ENCODE results near the gene ATG10. TPM values are rescaled to one million over a fixed set of nuclear protein-coding genes. Genes with fewer than 3 reads are reported as not detected.

ATG10 gene
- total and polyA plus RNA-seq, 2 of the 8 experiments (the other 6 are each of a cell fraction or from before 2014, with no cell fraction given): 3.7 to 8.8 TPM

DNA sequence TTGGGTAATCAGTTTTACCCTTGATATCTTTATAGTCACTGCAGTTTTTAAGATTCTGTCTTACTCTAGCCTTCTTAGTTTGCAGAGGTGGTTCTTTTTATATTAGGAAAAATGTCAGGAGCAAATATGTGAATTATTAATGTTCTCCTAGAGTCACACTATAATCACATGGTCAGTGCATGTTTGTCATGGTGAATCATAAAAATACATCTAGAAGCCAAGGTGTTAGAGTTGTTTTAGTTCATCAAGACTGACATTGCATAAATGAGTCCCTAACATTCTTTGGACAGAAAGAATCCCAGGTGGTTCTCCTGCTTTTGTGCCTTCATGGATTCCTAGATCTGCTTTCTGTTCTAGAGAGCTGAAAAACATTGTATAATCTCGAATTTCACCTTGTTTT, 22.9 kb downstream of the ATG10 start:
- Histone ChIP-seq H2BK120ac (replicated peaks; ENCODE audit: low read depth, low read length) (no peak overlapping the region), H3K4me2 (ENCODE audit: insufficient read depth in 1 of 2, low read depth in 2 of 2, low read length in 2 of 2) (no peak overlapping the region), H3K4ac (replicated peaks; ENCODE audit: insufficient read length, low read depth, low read length) (no peak overlapping the region), H2AFZ (ENCODE audit: low read length) (no peak overlapping the region), H3K27ac (ENCODE audit: low read depth, low read length) (no peak overlapping the region), H3K23me2 (ENCODE audit: low read depth, low read length) (no peaks in the 10 kb centered on the region), H4K5ac (ENCODE audit: insufficient read length, low read depth, low read length) (no peak overlapping the region), H3K9me3 (ENCODE audit: insufficient read depth in 2 of 2, low read depth in 1 of 2, low read length in 1 of 2) (no peaks in the 10 kb centered on the region), H3K18ac (ENCODE audit: extremely low read depth, low read length) (no peak overlapping the region), H3K79me1 (ENCODE audit: low read depth, low read length) (no peaks in the 10 kb centered on the region), H3K79me2 (ENCODE audit: control insufficient read depth in 1 of 2, insufficient read depth in 2 of 2, low read length in 2 of 2) (no peaks in the 10 kb centered on the region), H3K9ac (replicated peaks in 1 of 4; ENCODE audit: extremely low read depth in 1 of 4, low read depth in 3 of 4, low read length in 3 of 4) (no peak overlapping the region), H2BK15ac (ENCODE audit: low read length) (no peak overlapping the region), H3K36me3 (ENCODE audit: control insufficient read depth in 2 of 4, insufficient read depth in 4 of 4, low read length in 3 of 4) (no peaks in the 10 kb centered on the region; a peak in 1 of 8 replicates), H4K8ac (ENCODE audit: extremely low read depth, insufficient read depth, low read length) (no peak overlapping the region), H3K4me3 (ENCODE audit: extremely low read depth in 1 of 4, insufficient read depth in 2 of 4, low read depth in 3 of 4, low read length in 4 of 4) (no peak overlapping the region), H3K56ac (replicated peaks; ENCODE audit: insufficient read length, low read depth, low read length) (no peak overlapping the region), H3K4me1 (replicated peaks in 1 of 4; ENCODE audit: control insufficient read depth in 3 of 4, insufficient read depth in 4 of 4, low read length in 3 of 4) (no peaks in the 10 kb centered on the region), H2BK20ac (ENCODE audit: low read length) (no peak overlapping the region), H4K20me1 (replicated peaks in 1 of 2; ENCODE audit: control insufficient read depth in 1 of 2, insufficient read depth in 2 of 2, low read length in 2 of 2) (no peaks in the 10 kb centered on the region), H3K27me3 (replicated peaks in 1 of 4; ENCODE audit: control insufficient read depth in 3 of 4, extremely low read depth in 1 of 4, insufficient read depth in 3 of 4, low read length in 3 of 4) (no peaks in the 10 kb centered on the region), H2BK12ac (ENCODE audit: low read depth, low read length) (no peak overlapping the region), H3K23ac (ENCODE audit: insufficient read length) (no peak overlapping the region), H3K14ac (ENCODE audit: insufficient read length) (no peak overlapping the region), H2AK5ac (ENCODE audit: low read depth, low read length) (no peak overlapping the region), H2BK5ac (ENCODE audit: low read depth, low read length) (no peak overlapping the region), H4K91ac (replicated peaks; ENCODE audit: insufficient read length, low read length) (no peak overlapping the region)
- ChIA-PET CTCF (ENCODE audit: partially characterized antibody) (interaction anchor here (1.4 kb wide), 1 partner anchor 15 kb away, joined by 3 read pairs; no protein-coding TSS in a partner anchor), POLR2A (ENCODE audit: partially characterized antibody) (no interaction called here)
- no peak for DNase-seq (ENCODE audit: low read depth in 1 of 2, low spot score in 2 of 2)
- FAIRE-seq: no peak
- TF ChIP-seq POLR2AphosphoS5 (IDR thresholded peaks at IDR 0.05; ENCODE audit: low read depth, low read length): no peak
- no peak for TF ChIP-seq TBP (IDR thresholded peaks at IDR 0.05; ENCODE audit: low read depth, low read length)
- no peak for TF ChIP-seq TAF7 (optimal IDR thresholded peaks at IDR 0.05; ENCODE audit: borderline replicate concordance, low read depth, low read length)
- no peak for TF ChIP-seq EZH2 (IDR thresholded peaks at IDR 0.05; ENCODE audit: low read depth, low read length, severe bottlenecking)
- 94% methylated on average over 1 of the region's 1 CpG; no CpG with 5 or more reads in 1 of the 2 experiments for WGBS, 2 experiments (ENCODE audit: extremely low coverage in 1 of 2, insufficient coverage in 1 of 2, insufficient read length in 1 of 2, insufficient replicate concordance in 2 of 2, low coverage in 1 of 2, low lambda C conversion rate in 2 of 2, missing lambda C conversion rate in 1 of 2)

All from H1 (cell line).